Measurements from ENCODE around the gene GFRA3.

DNA sequence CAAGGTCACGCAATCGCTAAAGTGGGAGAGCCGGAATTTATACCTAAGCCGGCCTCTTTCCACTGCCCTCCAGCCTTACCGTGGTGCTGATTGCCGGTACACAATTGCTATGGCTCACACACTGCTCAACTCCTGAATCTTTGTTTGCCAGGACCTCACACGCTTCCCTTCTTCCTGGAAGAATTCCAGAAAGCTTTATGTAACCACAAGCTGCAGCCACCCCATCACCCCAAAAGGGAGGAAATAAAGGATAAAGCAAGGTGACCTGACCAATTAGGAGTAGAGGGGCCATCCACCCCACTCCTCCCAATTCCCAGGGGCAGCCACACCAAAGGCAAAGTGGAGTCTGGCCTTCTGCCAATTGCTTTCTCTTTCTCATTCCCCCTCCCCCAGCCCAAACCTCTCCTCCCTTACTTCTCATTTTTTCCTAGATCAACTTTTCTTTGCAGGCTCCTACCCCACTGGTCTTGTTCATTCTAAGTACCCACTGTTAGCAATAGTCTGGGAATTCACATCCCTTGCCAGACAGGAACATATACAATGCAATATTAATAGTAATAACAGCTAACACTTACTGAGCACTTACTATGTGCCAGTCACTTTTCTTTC lies 43.3 kb downstream of the GFRA3 start:
- TF ChIP-seq POLR2AphosphoS5 (IDR thresholded peaks at IDR 0.05; ENCODE audit: low read depth, low read length) (no peak), POLR2A (IDR thresholded peaks at IDR 0.05; ENCODE audit: low read depth, low read length) (no peak), POU2F2 (IDR thresholded peaks at IDR 0.05; ENCODE audit: low read depth, low read length) (no peak), TAF1 (IDR thresholded peaks at IDR 0.05; ENCODE audit: low read depth, low read length) (no peak), SPI1 (IDR thresholded peaks at IDR 0.05; ENCODE audit: low read depth, low read length) (no peak), PAX5 (IDR thresholded peaks at IDR 0.05; ENCODE audit: insufficient read depth, low read length, severe bottlenecking) (no peak)

Measured in GM12891 (cell line).